Right kidney (tissue), 9 donors: Measurements from ENCODE around the gene XPO5.

ENCODE experiments used
- DNase-seq: peaks from one replicate; pipeline ENCODE4 v3.0.0-alpha.2; 2016
- long read RNA-seq, 8 donors: transcript quantifications; one replicate each; lab custom pipeline, GENCODE V29; 2026

Gene XPO5
- long read RNA-seq, donor 1, full-length matches to known transcripts = 4 of 4 reads
- long read RNA-seq, donor 1, partial matches to known transcripts = 0 of 4 reads
- long read RNA-seq, donor 1, other reads (novel, unspliced or antisense) = 0 of 4 reads
- long read RNA-seq, donor 2, full-length matches to known transcripts = 2 of 2 reads
- long read RNA-seq, donor 2, partial matches to known transcripts = 0 of 2 reads
- long read RNA-seq, donor 2, other reads (novel, unspliced or antisense) = 0 of 2 reads
- long read RNA-seq, donor 3, full-length matches to known transcripts = 1 of 1 reads
- long read RNA-seq, donor 3, partial matches to known transcripts = 0 of 1 reads
- long read RNA-seq, donor 3, other reads (novel, unspliced or antisense) = 0 of 1 reads
- long read RNA-seq, donor 4, full-length matches to known transcripts = 3 of 42 reads
- long read RNA-seq, donor 4, partial matches to known transcripts = 26 of 42 reads
- long read RNA-seq, donor 4, other reads (novel, unspliced or antisense) = 13 of 42 reads
- long read RNA-seq, donor 5, full-length matches to known transcripts = 1 of 27 reads
- long read RNA-seq, donor 5, partial matches to known transcripts = 26 of 27 reads
- long read RNA-seq, donor 5, other reads (novel, unspliced or antisense) = 0 of 27 reads
- long read RNA-seq, donor 6, full-length matches to known transcripts = 5 of 5 reads
- long read RNA-seq, donor 6, partial matches to known transcripts = 0 of 5 reads
- long read RNA-seq, donor 6, other reads (novel, unspliced or antisense) = 0 of 5 reads
- long read RNA-seq, donor 7, full-length matches to known transcripts = 3 of 9 reads
- long read RNA-seq, donor 7, partial matches to known transcripts = 6 of 9 reads
- long read RNA-seq, donor 7, other reads (novel, unspliced or antisense) = 0 of 9 reads
- long read RNA-seq, donor 8, full-length matches to known transcripts = 2 of 8 reads
- long read RNA-seq, donor 8, partial matches to known transcripts = 6 of 8 reads
- long read RNA-seq, donor 8, other reads (novel, unspliced or antisense) = 0 of 8 reads

GRCh38 chr6:43575772-43576551, at the start of gene XPO5, which contains the start of gene POLH:
XPO5 (minus strand) TSS chr6:43576038; CDS start chr6:43575864, 174 bp downstream.
POLH (plus strand) TSS chr6:43576185; CDS start chr6:43582320, 6,135 bp downstream.
- peak; percentile 92 for DNase-seq

DNA sequence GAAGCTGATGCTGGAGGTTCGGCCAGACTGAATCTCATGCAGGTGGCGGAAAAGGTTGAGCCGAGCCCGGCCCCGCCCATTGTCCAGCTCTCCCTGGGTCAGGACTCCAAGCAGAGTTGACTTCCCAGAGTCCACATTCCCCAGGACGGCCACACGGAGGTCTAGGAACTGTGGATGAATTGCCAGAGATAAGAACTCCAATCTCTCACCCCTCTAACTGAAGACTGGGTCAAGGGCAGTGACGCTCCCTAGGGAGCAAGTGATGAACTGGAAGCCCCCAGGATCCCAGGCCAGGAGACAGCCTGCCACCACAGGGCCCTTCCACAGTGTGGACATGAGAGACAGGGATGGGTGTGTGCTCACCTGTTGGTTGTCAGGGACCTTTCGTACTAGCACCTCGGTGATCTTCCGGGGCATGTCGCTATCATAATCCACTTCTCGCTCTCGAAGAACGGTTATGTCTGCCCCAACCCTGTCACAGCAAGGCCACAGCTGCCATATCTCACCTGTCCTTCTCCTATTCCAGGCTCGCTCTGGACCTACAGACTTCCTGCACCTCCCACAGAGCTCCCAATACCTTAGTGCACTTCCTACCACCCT, 49.7 kb upstream of the XPO5 start:
- no peak for DNase-seq

DNA sequence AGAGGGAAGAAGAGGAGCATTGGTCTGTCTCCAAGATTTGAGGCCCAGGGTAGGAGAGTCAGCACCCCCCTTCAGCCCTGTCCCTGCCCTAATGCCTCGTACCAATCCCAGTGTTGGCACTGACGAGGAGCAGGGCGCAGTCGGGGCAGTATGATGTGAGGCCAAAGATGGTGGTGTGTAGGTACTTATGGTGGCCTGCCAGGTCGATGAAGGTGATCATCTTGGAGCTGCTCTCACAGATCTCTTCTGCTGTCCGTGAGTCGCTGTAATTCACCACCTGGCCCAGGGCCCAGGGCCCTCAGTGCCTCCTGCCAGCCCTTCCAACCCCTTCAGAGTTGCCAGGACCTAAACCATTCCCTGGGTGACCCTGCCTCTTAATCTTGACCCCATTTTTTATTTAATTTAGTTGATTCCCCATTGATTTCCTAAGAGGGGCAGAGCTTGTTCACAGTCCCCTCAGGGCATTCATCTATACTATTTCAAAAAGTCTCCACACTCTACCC, 49.0 kb upstream of the XPO5 start:
- no peak for DNase-seq

GRCh38 chr6:43623880-43624785, 48.3 kb upstream of the XPO5 start:
- no peak for DNase-seq

GRCh38 chr6:43622541-43622940, 46.7 kb upstream of the XPO5 start:
- no peak for DNase-seq

DNA sequence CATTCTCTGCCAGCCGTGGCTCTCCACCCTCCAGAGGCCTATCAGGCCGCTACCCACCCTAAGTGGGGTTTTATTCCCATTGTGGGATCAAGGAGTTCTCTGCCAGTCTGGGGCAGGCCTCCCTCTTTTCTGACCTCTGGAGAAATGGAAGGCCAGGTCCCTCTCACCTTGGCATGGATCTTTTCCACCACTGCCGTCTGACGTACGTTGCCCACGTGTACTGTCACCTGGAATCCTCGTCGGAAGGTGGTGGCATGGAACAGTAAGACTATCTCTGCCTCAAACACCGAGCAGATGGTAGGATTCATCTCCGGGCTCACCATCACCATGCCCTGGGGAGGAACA, 46.0 kb upstream of the XPO5 start:
- no peak for DNase-seq

DNA sequence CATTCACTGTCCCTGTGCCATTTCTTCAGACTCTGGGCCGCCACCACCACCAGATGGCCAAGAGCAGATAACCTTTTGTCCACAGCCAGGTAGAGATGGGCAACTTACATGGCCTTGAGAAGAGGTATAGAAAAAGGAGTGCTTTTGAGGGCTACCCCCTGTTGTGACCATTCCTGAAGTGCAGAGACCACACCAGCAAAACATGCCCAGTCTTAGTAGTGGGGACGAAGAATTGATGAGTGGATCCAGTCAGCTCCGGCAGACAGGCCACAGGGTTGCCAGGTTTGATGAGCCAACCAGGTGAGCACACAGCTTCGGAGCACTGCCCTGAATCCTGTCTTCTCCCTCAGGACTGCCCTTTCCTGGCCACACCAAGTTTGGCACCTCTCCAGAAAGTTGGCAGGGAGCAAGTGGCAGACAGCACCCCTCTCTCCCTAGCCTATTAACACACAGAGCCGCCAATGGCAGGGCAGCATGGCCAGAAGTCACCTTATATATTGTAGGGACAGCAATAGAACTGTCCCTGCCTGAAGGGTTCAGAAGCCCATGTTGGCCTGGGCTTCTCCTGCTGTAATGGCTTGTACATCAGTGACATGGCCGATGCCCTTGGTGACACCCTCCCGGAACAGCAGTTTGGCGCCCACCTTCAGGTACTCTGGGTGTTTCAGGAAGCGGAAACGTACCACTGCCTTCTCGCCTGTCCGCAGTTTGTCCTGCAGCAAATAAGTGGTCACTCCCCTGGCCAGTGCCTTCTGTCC, 45.4 kb upstream of the XPO5 start:
- no peak for DNase-seq

- DNase-seq = no peak
These were observed 41.1 kb upstream of the XPO5 start for GRCh38 chr6:43616725-43617472.

DNA sequence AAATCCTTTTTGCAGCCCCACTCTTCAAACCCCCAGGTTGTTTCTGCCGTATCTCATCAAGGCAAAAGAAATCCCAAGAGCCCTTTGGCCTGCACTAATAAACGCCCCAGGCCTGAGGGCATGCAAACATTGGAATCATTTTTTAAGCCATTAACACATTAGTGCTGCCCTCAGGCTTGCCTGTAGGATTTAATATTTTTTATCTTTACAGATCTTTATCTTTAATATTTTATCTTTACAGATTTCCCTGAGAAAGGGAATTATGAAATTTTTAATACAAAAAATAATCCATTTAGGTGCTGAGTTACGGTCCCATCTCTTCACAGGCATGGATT, 38.5 kb upstream of the XPO5 start:
- no peak for DNase-seq

DNA sequence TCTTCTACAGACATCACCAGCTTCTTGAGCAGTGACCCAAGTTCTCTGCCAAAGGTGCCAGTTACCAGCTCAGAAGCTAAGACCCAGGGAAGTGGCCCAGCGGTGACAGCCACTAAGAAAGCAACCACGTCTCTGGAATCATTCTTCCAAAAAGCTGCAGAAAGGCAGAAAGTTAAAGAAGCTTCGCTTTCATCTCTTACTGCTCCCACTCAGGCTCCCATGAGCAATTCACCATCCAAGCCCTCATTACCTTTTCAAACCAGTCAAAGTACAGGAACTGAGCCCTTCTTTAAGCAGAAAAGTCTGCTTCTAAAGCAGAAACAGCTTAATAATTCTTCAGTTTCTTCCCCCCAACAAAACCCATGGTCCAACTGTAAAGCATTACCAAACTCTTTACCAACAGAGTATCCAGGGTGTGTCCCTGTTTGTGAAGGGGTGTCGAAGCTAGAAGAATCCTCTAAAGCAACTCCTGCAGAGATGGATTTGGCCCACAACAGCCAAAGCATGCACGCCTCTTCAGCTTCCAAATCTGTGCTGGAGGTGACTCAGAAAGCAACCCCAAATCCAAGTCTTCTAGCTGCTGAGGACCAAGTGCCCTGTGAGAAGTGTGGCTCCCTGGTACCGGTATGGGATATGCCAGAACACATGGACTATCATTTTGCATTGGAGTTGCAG, 38.0 kb upstream of the XPO5 start:
- no peak for DNase-seq

GRCh38 chr6:43610431-43610830, 34.6 kb upstream of the XPO5 start:
- no peak for DNase-seq

GRCh38 chr6:43609402-43609801, 33.6 kb upstream of the XPO5 start:
- DNase-seq = no peak

DNA sequence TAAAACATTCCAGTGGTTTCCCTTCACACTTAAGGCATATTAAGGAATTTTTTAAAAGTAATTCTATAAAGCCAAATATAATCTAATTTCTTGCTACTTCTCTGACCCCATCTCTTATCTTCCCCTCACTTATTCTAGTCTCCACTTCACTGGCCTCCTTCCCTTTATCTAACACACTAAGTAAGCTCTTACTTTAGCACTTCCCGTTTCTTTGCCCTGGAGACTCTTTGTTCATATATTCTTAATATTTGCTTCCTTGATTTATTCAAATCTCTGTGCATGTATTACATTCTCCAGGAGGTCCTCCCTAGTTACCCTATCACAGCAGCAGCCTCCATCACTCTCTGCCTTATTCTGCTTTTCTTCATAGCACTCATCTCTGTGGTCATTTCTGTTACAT, 33.0 kb upstream of the XPO5 start:
- no peak for DNase-seq

DNA sequence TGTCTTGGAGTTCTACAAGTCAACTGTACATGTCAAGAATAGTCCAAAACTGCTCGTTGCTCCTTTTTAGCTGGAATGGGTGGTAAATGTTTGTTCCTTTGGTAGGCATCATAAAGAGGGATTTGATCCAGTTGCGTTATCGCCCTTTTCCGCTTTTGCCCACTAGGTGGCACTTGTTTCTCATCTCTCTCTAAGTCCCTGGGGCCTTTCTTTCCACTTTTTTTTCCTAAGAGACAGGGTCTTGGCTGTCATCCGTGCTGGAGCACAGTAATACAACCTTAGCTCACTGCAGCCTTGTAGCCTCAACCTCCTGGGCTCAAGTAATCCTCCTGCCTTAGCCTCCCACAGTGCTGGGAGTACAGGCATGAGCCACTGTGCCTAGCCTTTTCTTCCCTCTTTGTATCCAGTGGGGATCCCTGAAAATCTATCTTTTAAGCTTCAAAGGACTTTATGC, 32.5 kb upstream of the XPO5 start:
- DNase-seq = peak; percentile 40

- DNase-seq = no peak
These were observed 30.2 kb upstream of the XPO5 start for GRCh38 chr6:43606019-43606418.

DNA sequence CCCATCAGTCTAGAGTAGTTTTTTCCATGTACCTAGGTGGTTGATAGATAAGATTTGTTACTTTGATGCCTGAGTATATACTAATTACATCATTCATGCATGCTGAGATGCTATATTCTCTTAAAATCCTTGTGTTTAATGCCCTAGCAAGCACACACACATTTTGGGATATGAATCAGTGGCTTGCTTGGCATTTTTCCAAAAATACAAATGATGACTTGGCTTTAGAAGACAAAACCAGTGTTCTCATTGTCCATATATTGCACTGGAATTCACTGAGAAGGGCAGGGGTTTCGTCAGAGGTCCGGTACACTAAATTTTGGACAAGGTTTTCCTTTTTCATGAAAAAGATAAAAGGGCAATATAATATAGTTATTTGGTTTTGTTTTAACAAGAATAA, 28.3 kb upstream of the XPO5 start:
- DNase-seq = no peak

GRCh38 chr6:43600595-43600994, 24.8 kb upstream of the XPO5 start:
- no peak for DNase-seq

DNA sequence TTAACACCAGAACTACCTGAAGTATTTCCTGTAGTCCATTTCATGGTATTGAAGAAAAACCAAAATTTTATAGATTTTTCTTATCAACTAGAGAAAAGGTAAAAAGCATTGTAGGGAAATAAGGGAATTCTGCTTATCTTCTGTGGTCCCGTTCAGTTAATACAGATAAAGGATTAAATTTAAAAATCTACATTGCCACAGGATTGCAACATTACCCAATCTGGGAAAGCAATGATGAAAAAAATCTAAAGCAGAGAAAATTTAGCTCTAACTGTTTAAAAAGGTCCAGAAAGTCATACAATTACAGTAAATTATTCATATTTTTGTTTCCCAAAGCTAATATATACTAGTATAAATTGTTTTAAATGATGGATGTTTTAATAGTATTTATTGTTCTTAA, 18.1 kb upstream of the XPO5 start:
- DNase-seq = no peak
